ENCODE results near the gene COX6A2. TPM values are rescaled to one million over a fixed set of nuclear protein-coding genes. Genes with fewer than 3 reads are reported as not detected.
A peak's percentile ranks its signal among the peaks of the same experiment; 100 is the strongest.

COX6A2 gene
- total RNA-seq, 1 donor from 2014 or later, result not detected

DNA sequence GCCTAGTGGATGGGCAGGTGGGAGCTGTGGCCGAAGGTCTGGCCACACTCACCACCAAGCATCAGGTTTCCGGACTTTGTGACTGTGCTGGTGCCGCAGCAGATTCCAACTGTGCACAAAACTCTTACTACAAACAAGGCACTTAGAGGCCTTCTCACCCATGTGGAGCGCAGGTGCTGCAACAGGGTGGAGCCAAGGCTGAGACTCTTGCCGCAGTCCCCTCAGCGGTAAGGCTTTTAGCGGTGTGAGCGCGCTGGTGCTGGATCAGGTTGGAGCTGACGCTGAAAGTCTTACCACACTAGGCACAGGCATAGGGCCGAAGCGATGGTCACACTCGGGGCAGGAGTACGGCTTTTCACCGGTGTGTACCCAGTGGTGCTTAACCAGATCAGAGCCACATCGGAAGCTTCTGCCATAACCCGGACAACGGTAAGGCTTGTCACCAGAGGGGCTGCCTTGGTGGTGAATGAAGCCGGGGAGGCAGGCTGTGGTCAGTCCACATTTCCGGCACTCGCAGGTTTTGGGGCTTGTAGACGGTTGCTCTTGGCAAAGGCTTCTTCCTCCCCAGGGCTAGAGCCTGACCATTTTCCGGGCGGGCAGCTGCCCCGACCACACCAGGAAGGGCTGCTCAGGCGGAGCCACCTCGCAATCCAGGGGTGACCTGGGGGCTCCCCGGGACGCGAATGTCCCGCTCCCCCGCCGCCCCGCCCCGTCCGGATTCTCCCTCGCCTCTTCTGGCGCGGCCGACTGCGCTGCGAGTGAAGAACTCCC, 30.1 kb upstream of the COX6A2 start:
- Histone ChIP-seq H3K4me1 (ENCODE audit: insufficient read depth, low read length) (peaks cover 44% of the 10 kb centered on the region), H3K4me3 (ENCODE audit: insufficient read depth, low read depth, low read length) (peak overlapping the region; percentile 77), H3K27ac (ENCODE audit: low read depth, low read length) (peak overlapping the region; percentile 99), H3K27me3 (ENCODE audit: insufficient read depth, low read length) (no peaks in the 10 kb centered on the region), H3K9me3 (ENCODE audit: insufficient read depth, low read depth, low read length) (no peaks in the 10 kb centered on the region), H3K36me3 (ENCODE audit: insufficient read depth, low read length) (peaks cover 2% of the 10 kb centered on the region), H2AFZ (ENCODE audit: low read depth, low read length) (peak overlapping the region; percentile 94), H3K4me2 (ENCODE audit: low read length) (peak overlapping the region; percentile 89), H4K20me1 (ENCODE audit: insufficient read depth, low read length) (peaks cover 42% of the 10 kb centered on the region), H3K79me2 (ENCODE audit: insufficient read depth, low read length) (peaks cover 56% of the 10 kb centered on the region), H3K9ac (ENCODE audit: low read length) (peak overlapping the region; percentile 97)
- peaks cover 29% of the 10 kb centered on the region for H3K4me1 Mint-ChIP-seq (ENCODE audit: low read depth, unreplicated experiment)
- FAIRE-seq (no peak), DNase-seq (ENCODE audit: low read depth) (peak; percentile 49)
- peaks cover 2% of the 10 kb centered on the region for H3K36me3 Mint-ChIP-seq (ENCODE audit: low read depth, unreplicated experiment)
- H3K27ac Mint-ChIP-seq (ENCODE audit: unreplicated experiment), result peak overlapping the region; percentile 59
- TF ChIP-seq EZH2 (IDR thresholded peaks at IDR 0.05; ENCODE audit: insufficient read depth, low read length), result no peak
- TF ChIP-seq, protein P1, sequence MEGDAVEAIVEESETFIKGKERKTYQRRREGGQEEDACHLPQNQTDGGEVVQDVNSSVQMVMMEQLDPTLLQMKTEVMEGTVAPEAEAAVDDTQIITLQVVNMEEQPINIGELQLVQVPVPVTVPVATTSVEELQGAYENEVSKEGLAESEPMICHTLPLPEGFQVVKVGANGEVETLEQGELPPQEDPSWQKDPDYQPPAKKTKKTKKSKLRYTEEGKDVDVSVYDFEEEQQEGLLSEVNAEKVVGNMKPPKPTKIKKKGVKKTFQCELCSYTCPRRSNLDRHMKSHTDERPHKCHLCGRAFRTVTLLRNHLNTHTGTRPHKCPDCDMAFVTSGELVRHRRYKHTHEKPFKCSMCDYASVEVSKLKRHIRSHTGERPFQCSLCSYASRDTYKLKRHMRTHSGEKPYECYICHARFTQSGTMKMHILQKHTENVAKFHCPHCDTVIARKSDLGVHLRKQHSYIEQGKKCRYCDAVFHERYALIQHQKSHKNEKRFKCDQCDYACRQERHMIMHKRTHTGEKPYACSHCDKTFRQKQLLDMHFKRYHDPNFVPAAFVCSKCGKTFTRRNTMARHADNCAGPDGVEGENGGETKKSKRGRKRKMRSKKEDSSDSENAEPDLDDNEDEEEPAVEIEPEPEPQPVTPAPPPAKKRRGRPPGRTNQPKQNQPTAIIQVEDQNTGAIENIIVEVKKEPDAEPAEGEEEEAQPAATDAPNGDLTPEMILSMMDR (IDR thresholded peaks at IDR 0.05; ENCODE audit: insufficient read depth, low read depth, low read length), result no peak
- H3K4me3 Mint-ChIP-seq (ENCODE audit: unreplicated experiment), result peak overlapping the region; percentile 89
- H3K9me3 Mint-ChIP-seq (ENCODE audit: unreplicated experiment), result no peaks in the 10 kb centered on the region
- H3K27me3 Mint-ChIP-seq (ENCODE audit: low read depth, unreplicated experiment), result no peaks in the 10 kb centered on the region

DNA sequence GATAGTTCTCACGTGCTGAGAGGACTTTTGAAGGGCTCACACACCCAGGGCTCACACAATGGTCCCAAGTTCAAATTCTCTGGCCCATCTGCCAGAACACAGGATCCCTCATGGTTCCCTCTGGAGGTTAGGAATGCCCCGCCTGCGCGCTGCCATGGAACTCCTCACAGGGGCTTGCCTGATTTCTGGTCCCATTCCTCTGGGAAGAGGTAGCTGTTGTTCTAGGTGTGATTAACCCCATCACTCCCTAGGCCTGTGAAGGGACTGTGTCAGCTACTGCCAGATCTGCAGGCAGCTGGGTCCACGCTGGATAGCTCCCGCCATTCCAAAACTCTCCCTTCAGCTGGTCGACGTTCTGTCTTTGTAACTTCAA, 28.8 kb upstream of the COX6A2 start:
- peaks cover 56% of the 10 kb centered on the region for H3K79me2 ChIP-seq (ENCODE audit: insufficient read depth, low read length)
- no peak overlapping the region for H3K9ac ChIP-seq (ENCODE audit: low read length)
- H3K9me3 Mint-ChIP-seq (ENCODE audit: unreplicated experiment), result no peaks in the 10 kb centered on the region
- TF ChIP-seq EZH2 (IDR thresholded peaks at IDR 0.05; ENCODE audit: insufficient read depth, low read length), result no peak
- TF ChIP-seq, protein P1 (IDR thresholded peaks at IDR 0.05; ENCODE audit: insufficient read depth, low read depth, low read length), result no peak
- peaks cover 55% of the 10 kb centered on the region for H3K4me1 ChIP-seq (ENCODE audit: insufficient read depth, low read length)
- no peaks in the 10 kb centered on the region for H3K27me3 ChIP-seq (ENCODE audit: insufficient read depth, low read length)
- no peaks in the 10 kb centered on the region for H3K36me3 ChIP-seq (ENCODE audit: insufficient read depth, low read length)
- no peak for DNase-seq (ENCODE audit: low read depth)
- H3K4me1 Mint-ChIP-seq (ENCODE audit: low read depth, unreplicated experiment), result peaks cover 38% of the 10 kb centered on the region
- H2AFZ ChIP-seq (ENCODE audit: low read depth, low read length), result no peak overlapping the region
- H3K27ac Mint-ChIP-seq (ENCODE audit: unreplicated experiment), result peak overlapping the region; percentile 34
- H3K4me3 ChIP-seq (ENCODE audit: insufficient read depth, low read depth, low read length), result no peak overlapping the region
- H3K4me3 Mint-ChIP-seq (ENCODE audit: unreplicated experiment), result peak overlapping the region; percentile 66
- peaks cover 45% of the 10 kb centered on the region for H4K20me1 ChIP-seq (ENCODE audit: insufficient read depth, low read length)
- peak overlapping the region; percentile 89 for H3K4me2 ChIP-seq (ENCODE audit: low read length)
- H3K36me3 Mint-ChIP-seq (ENCODE audit: low read depth, unreplicated experiment), result peaks cover 2% of the 10 kb centered on the region
- H3K27ac ChIP-seq (ENCODE audit: low read depth, low read length), result no peak overlapping the region
- H3K9me3 ChIP-seq (ENCODE audit: insufficient read depth, low read depth, low read length), result no peaks in the 10 kb centered on the region
- FAIRE-seq, result no peak
- no peaks in the 10 kb centered on the region for H3K27me3 Mint-ChIP-seq (ENCODE audit: low read depth, unreplicated experiment)
